Measurements from ENCODE around the gene PHF8. TPM values are rescaled to one million over a fixed set of nuclear protein-coding genes. Genes with fewer than 3 reads are reported as not detected.

PHF8 gene
- total and polyA plus RNA-seq, 3 donors from 2014 or later: 90.8 to 196 (median 162) TPM

DNA sequence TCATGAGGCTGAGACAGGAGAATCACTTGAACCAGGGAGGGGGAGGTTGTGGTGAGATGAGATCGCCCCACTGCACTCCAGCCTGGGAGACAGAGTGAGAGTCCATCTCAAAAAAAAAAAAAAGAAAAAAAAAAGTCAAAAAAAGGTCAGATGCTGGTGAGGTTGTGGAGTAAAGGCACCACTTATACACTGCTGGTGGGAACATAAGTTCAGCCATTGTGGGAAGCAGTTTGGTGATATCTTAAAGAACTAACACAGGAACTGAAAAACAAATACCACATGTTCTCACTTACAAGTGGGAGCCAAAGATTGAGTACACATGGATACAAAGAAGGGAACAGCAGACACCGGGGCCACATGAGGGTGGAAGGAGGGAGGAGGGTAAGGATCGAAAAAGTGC lies 149.0 kb downstream of the PHF8 start:
- H3K27ac ChIP-seq: no peak overlapping the region
- no peak for TF ChIP-seq POLR2A (IDR thresholded peaks at IDR 0.05)
- no peak for TF ChIP-seq CTCF (IDR thresholded peaks at IDR 0.05)
- WGBS, 2 donors: 81 to 95% methylated on average over 2 to 3 of the region's 3 CpGs
- H3K4me1 ChIP-seq: no peaks in the 10 kb centered on the region
- no peaks in the 10 kb centered on the region for H3K27me3 ChIP-seq
- no peak for DNase-seq
- no peaks in the 10 kb centered on the region for H3K36me3 ChIP-seq (ENCODE audit: low read depth, missing control alignments)
- H3K4me3 ChIP-seq: no peak overlapping the region
- no peaks in the 10 kb centered on the region for H3K9me3 ChIP-seq
- intact Hi-C loops (cut with DNase I; ENCODE audit: low total_unique reads): no loop called here

Small RNAs within 50 kb of the gene (small RNA-seq; reads per million reads assigned to genes)
- gene RNA5SP505: 1.4 to 1.8 reads per million in 2 donors

Other genes with a start within 250 kb of the PHF8 start
- gene FAM120C, start 138.8 kb upstream of the PHF8 start, total RNA-seq: 10 to 100 TPM; 20.5 to 22.3 TPM
- 5.3 TPM for gene FAM120C, start 138.8 kb upstream of the PHF8 start, polyA plus RNA-seq (ENCODE audit: insufficient read depth, low read depth, low replicate concordance)

Data from testis (tissue), 3 donors.